Measurements from ENCODE around the gene ELOVL1. TPM values are rescaled to one million over a fixed set of nuclear protein-coding genes. Genes with fewer than 3 reads are reported as not detected.

The ELOVL1 gene
- total and polyA plus RNA-seq, 2 of the 13 experiments (the other 11 are each of a cell fraction or from before 2014, with no cell fraction given): 55.2 to 77.4 TPM

DNA sequence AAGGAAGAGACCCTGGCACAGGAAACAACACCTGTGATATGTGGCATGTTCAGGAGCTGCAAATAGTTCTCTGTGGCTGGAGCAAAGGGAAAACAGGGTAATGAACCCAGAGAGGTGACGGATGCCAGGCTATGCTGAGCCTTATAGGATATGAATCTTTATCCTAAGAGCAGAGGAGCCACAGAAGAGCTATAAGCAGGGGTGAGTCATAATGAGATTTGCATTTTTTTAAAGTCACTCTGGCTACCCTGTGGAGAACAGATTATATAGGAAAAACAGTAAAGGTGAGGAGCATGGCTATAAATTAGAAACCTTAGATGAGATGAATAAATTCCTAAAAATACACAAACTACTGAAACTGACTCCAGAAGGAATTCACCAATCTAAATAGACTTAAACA lies 43.0 kb downstream of the ELOVL1 start:
- no peaks in the 10 kb centered on the region for H3K36me3 ChIP-seq (replicated peaks in 1 of 2; ENCODE audit: control insufficient read depth in 1 of 2, insufficient read depth in 2 of 2, low read length in 2 of 2)
- no peak overlapping the region for H3K27ac ChIP-seq (ENCODE audit: extremely low read length, insufficient read depth, low read length)
- H3K4me3 ChIP-seq (replicated peaks in 1 of 3; ENCODE audit: insufficient read depth in 1 of 3, low read depth in 2 of 3, low read length in 3 of 3): no peak overlapping the region
- H3K9me3 ChIP-seq (ENCODE audit: low read length): no peaks in the 10 kb centered on the region
- 73% methylated on average over 1 of the region's 1 CpG for whole genome bisulfite sequencing (ENCODE audit: low lambda C conversion rate)
- ChIA-PET POLR2A (no interaction called here), CTCF (ENCODE audit: low intra/inter-chr PET ratio, low total read pairs) (no interaction called here)
- TF ChIP-seq, protein P1, sequence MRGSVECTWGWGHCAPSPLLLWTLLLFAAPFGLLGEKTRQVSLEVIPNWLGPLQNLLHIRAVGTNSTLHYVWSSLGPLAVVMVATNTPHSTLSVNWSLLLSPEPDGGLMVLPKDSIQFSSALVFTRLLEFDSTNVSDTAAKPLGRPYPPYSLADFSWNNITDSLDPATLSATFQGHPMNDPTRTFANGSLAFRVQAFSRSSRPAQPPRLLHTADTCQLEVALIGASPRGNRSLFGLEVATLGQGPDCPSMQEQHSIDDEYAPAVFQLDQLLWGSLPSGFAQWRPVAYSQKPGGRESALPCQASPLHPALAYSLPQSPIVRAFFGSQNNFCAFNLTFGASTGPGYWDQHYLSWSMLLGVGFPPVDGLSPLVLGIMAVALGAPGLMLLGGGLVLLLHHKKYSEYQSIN (CRISPR knock-in tag; IDR thresholded peaks at IDR 0.05; ENCODE audit: borderline replicate concordance): no peak
- TF ChIP-seq JDP2 (CRISPR knock-in tag; IDR thresholded peaks at IDR 0.05; ENCODE audit: borderline replicate concordance) (no peak), NFE2L1 (CRISPR knock-in tag; IDR thresholded peaks at IDR 0.05; ENCODE audit: borderline replicate concordance) (no peak), PHB2 (IDR thresholded peaks at IDR 0.05; ENCODE audit: partially characterized antibody) (no peak), YY1 (IDR thresholded peaks at IDR 0.05; ENCODE audit: insufficient read depth, insufficient replicate concordance, low read depth, low read length) (no peak), TAF15 (IDR thresholded peaks at IDR 0.05; ENCODE audit: low read depth, low read length, poor library complexity, severe bottlenecking) (no peak), CAMTA2 (CRISPR knock-in tag; IDR thresholded peaks at IDR 0.05; ENCODE audit: borderline replicate concordance) (no peak), ZNF776 (CRISPR knock-in tag; IDR thresholded peaks at IDR 0.05) (no peak), ZSCAN20 (CRISPR knock-in tag; IDR thresholded peaks at IDR 0.05; ENCODE audit: borderline replicate concordance) (no peak)
- TF ChIP-seq, protein P2, sequence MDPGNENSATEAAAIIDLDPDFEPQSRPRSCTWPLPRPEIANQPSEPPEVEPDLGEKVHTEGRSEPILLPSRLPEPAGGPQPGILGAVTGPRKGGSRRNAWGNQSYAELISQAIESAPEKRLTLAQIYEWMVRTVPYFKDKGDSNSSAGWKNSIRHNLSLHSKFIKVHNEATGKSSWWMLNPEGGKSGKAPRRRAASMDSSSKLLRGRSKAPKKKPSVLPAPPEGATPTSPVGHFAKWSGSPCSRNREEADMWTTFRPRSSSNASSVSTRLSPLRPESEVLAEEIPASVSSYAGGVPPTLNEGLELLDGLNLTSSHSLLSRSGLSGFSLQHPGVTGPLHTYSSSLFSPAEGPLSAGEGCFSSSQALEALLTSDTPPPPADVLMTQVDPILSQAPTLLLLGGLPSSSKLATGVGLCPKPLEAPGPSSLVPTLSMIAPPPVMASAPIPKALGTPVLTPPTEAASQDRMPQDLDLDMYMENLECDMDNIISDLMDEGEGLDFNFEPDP (CRISPR knock-in tag; conservative IDR thresholded peaks at IDR 0.05): no peak
- no peaks in the 10 kb centered on the region for H4K20me1 ChIP-seq (ENCODE audit: insufficient read depth, low read length)
- no peak overlapping the region for H3K9ac ChIP-seq (ENCODE audit: insufficient read depth, low read depth, low read length)
- H2AFZ ChIP-seq (ENCODE audit: low read length): no peak overlapping the region
- no TSS peak for BruUV-seq (replicated peaks)
- peaks cover 0 to 10% of the 10 kb centered on the region in 2 experiments; a peak in 2 of 5 replicates for H3K27me3 ChIP-seq (ENCODE audit: control insufficient read depth in 1 of 2, insufficient read depth in 2 of 2, low read length in 2 of 2)
- no peaks in the 10 kb centered on the region for H3K79me2 ChIP-seq (ENCODE audit: insufficient read depth, low read length)
- FAIRE-seq (no peak), ATAC-seq (no peak), DNase-seq (ENCODE audit: low spot score) (no peak)
- in situ Hi-C loops (cut with HindIII; ENCODE audit: extremely low pct_ligation_motif_present, low pct_unique_long_range_greater_than_20kb) (no loop called here), intact Hi-C loops (cut with micrococcal nuclease; ENCODE audit: unreplicated experiment) (no loop called here)
- H3K4me2 ChIP-seq (ENCODE audit: low read depth, low read length): no peak overlapping the region
- peaks cover 8% of the 10 kb centered on the region for H3K4me1 ChIP-seq (ENCODE audit: insufficient read depth, low read length)
